ENCODE data around the gene TRMT61A. TPM values are rescaled to one million over a fixed set of nuclear protein-coding genes. Genes with fewer than 3 reads are reported as not detected.
"Not testable (repeated sequence)": the region's sequence is repeated elsewhere in the genome, so short reads cannot be mapped to it uniquely, and the experiment has no call there.

The TRMT61A gene
- total RNA-seq, 2 donors from 2014 or later: 8.2 to 8.3 TPM

DNA sequence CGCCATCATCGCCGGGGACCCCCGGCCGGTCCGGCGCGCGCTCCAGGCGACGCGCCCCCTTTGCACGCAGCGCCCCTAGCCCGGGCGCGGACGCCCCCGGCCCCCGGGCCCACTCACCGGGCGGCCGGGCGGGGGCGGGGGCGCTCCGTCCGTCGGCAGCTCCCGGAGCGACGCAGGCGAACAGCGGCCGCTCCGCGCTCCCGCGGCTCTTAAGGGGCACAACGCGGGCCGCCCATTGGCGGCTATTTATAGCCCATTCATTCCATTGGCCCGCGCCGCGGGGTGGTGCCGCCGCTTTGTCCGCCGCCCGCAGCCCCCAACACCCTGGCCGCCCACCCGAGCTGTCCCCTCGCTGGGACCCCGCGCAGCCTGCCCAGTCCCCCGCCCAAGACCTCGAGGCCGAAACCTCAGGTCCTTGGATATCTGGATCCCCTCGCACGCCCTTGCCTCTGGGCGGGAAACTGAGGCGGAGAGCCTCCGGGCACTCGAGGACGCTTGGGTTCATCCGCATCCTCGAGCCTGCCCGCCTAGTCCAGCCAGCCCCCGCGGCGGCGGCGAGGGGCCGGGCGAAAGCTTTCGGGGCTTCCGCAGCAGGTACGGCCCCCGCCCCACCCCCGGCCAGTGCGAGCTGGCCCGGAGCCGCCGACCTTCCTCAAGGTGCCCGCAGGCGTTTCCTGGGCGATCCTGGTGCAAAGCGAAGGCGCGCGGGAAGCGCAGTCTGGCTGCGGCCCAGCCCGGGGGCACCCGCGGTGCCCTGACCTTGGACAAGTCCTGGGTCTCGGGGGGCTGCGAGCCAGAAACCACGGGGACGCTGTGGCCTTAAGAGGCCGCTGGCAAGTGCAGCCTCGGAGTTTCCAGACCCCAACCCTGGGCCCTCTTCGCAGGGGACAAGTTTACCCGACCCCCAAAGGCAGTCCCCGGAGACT lies 6.1 kb upstream of the TRMT61A start, which contains the start of gene CKB:
TSS of gene CKB (minus strand) at position 182 of the 926 bp plus-strand sequence. CDS start 337 bp downstream, outside the sequence.
- no peaks in the 10 kb centered on the region for H3K27me3 Mint-ChIP-seq
- peaks cover 19% of the 10 kb centered on the region for H3K4me1 Mint-ChIP-seq
- no peaks in the 10 kb centered on the region for H3K36me3 Mint-ChIP-seq (ENCODE audit: low read depth)
- no peak for DNase-seq
- no peaks in the 10 kb centered on the region for H3K9me3 ChIP-seq (ENCODE audit: control insufficient read depth, low read length, poor library complexity, severe bottlenecking)
- H3K27ac Mint-ChIP-seq: no peak within 1 kb of the TSS
- peak within 1 kb of the TSS; percentile 63 for H3K4me3 Mint-ChIP-seq
- no peak for ATAC-seq

DNA sequence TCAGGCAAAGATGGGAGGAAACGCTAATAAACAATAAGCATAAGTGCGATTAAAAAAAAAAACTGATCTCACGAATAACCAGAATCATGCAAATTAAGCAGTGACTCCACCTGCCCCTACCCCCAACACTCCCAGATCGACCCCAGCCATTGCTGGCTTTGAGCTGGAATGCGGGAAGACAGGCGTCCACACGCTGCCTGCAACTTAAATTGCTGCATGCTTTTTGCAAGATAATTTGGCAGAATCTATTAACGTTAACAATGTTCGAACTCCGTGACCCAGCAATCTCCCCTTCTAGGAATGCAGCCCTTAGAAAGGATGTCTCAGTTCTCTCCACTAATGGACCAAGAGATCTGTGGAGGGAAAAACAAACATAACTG lies 5.4 kb upstream of the TRMT61A start:
- ATAC-seq (no peak), DNase-seq (no peak)
- Mint-ChIP-seq H3K27me3 (no peaks in the 10 kb centered on the region), H3K4me3 (peak overlapping the region; percentile 49), H3K36me3 (ENCODE audit: low read depth) (no peaks in the 10 kb centered on the region), H3K27ac (no peak overlapping the region), H3K4me1 (peaks cover 20% of the 10 kb centered on the region)
- no peaks in the 10 kb centered on the region for H3K9me3 ChIP-seq (ENCODE audit: control insufficient read depth, low read length, poor library complexity, severe bottlenecking)

DNA sequence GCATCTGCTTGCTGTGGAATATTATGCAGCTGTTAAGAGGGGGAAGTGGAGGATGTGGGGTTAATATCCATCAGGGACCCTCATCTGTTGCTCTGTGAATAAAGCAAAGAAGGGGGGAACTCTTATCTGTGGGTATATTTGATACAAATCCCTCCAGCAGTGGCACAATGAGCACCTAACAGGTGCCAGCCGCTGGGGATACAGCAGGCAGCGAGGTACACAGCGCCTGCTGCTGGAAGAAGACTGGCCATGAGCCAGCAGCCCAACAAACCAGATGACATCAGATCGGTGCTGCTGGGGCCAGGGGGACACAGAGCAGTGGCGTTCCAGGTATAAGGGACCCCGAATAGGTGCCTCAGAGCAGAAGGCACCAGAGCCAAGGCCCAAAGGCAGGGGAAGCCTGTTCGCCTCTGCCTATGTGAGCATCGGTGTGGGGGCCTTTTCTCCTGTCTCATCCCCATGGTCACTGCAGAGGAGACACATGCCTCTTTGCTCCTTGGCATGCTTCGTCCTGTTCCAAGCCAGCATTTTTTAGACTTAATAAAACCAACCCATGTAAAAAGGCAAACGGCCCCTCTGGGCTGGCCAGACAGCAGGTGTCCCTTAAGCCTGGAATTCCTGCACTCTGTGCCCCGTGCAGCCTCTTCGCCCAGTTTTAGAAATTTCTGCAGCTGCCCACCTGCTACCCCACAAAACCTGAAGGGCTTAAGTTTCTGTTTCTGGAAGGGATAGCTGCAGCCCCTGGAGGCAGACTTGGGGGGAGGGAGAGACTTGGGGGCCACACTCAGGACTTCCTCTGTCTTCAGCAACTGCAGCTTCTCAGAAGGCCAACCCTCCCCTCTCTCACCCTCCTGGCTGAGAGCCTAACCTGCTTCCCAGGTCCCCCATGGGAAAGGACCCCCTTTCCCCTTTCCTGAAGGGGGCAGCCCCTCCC lies 4.7 kb upstream of the TRMT61A start:
- H3K4me1 Mint-ChIP-seq: peaks cover 20% of the 10 kb centered on the region
- ATAC-seq (no peak), DNase-seq (no peak)
- H3K27me3 Mint-ChIP-seq: no peaks in the 10 kb centered on the region
- no peak overlapping the region for H3K4me3 Mint-ChIP-seq
- no peaks in the 10 kb centered on the region for H3K9me3 ChIP-seq (ENCODE audit: control insufficient read depth, low read length, poor library complexity, severe bottlenecking)
- no peaks in the 10 kb centered on the region for H3K36me3 Mint-ChIP-seq (ENCODE audit: low read depth)
- H3K27ac Mint-ChIP-seq: no peak overlapping the region

DNA sequence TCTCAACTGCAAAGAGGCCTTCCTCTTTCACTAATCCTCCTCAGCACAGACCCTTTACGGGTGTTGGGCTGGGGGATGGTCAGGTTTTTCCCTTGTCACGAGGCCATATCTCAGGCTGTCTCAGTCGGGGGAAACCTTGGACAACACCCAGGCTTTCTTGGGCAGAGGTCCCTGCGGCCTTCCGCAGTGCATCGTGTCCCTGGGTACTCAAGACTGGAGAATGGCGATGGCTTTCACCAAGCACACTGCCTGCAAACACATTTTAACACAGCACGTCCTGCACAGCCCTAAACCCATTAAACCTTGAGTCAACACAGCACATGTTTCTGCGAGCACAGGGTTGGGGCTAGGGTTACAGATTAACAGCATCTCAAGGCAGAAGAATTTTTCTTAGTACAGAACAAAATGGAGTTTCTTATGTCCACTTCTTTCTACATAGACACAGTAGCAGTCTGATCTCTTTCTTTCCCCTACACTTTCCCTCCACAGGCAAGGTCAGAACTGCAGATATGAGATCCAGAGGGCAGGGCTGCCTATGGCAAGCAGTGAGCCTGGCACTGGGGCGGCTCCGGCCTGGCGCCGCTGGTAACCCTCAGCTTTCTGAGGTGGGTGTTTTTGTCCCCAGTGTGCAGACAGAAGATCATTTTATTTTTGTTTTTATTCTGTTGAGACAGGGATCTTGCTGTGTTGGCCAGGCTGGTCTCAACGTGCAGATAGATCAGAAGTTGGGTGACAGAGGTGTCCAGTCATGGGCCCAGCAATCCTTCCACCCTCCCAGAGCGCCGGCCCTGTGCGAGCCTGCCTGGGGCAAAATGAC lies 3.4 kb upstream of the TRMT61A start:
- ATAC-seq; H3K9me3 ChIP-seq (ENCODE audit: control insufficient read depth, low read length, poor library complexity, severe bottlenecking); H3K4me3 Mint-ChIP-seq; H3K36me3 Mint-ChIP-seq (ENCODE audit: low read depth); H3K27me3 Mint-ChIP-seq; DNase-seq: not testable (repeated sequence)
- peak overlapping the region; percentile 6 for H3K27ac Mint-ChIP-seq
- H3K4me1 Mint-ChIP-seq: peaks cover 28% of the 10 kb centered on the region

DNA sequence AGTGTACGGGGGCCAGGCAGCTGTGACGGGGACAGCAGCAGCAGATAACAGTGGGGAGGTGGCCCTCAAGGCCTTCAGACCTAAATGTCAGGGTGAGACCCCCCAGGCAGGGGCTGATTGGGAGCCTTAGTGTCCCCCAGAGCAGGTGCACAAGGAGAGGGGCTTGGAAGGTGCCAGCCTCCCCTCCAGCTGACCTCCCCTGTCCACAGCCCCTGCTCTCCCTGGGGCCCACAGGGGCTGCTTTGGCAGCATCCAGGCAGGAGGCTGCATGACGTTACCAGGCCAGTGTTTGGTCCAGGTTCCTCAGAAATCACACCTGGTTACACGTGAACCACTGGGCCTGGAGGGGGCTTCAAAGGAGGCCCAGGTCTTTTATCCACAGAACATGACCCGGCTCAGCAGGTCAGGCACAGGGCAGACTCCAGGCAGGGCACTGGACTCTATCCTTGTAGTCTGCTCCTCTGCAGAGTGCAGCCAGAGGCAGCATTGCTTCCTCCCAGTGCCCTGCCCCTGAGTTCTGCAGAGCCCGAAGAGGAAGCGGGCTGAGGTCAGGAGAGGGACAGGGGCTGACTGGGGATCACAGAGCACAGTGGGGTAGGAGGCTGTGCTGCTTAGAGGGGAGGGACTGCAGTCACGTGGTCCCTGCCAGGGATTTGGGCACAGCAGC lies 2.6 kb upstream of the TRMT61A start:
- DNase-seq (no peak), ATAC-seq (no peak)
- peak overlapping the region; percentile 88 for H3K27ac Mint-ChIP-seq
- H3K4me3 Mint-ChIP-seq: no peak overlapping the region
- H3K9me3 ChIP-seq (ENCODE audit: control insufficient read depth, low read length, poor library complexity, severe bottlenecking): no peaks in the 10 kb centered on the region
- peaks cover 32% of the 10 kb centered on the region for H3K4me1 Mint-ChIP-seq
- H3K36me3 Mint-ChIP-seq (ENCODE audit: low read depth): no peaks in the 10 kb centered on the region
- H3K27me3 Mint-ChIP-seq: no peaks in the 10 kb centered on the region

DNA sequence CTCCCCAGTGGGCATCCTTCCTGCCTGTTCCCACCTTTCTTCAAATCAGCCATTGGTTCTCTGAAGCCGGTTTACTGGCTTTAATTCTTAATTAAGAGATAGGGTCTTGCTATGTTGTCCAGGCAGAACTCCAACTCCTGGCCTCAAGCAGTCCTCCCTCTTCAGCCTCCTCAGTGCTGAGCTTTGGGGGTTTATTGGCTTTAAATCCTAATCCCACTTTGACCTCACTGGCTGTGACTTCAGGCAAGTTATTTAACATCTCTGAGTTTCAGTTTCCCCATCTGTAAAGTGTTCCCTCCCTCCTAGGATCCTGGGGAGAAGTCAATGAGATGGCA lies 2.1 kb upstream of the TRMT61A start:
- Mint-ChIP-seq H3K4me1 (peaks cover 35% of the 10 kb centered on the region), H3K27ac (peak overlapping the region; percentile 88), H3K36me3 (ENCODE audit: low read depth) (no peaks in the 10 kb centered on the region), H3K27me3 (no peaks in the 10 kb centered on the region), H3K4me3 (peak overlapping the region; percentile 76)
- no peaks in the 10 kb centered on the region for H3K9me3 ChIP-seq (ENCODE audit: control insufficient read depth, low read length, poor library complexity, severe bottlenecking)
- no peak for DNase-seq
- no peak for ATAC-seq

DNA sequence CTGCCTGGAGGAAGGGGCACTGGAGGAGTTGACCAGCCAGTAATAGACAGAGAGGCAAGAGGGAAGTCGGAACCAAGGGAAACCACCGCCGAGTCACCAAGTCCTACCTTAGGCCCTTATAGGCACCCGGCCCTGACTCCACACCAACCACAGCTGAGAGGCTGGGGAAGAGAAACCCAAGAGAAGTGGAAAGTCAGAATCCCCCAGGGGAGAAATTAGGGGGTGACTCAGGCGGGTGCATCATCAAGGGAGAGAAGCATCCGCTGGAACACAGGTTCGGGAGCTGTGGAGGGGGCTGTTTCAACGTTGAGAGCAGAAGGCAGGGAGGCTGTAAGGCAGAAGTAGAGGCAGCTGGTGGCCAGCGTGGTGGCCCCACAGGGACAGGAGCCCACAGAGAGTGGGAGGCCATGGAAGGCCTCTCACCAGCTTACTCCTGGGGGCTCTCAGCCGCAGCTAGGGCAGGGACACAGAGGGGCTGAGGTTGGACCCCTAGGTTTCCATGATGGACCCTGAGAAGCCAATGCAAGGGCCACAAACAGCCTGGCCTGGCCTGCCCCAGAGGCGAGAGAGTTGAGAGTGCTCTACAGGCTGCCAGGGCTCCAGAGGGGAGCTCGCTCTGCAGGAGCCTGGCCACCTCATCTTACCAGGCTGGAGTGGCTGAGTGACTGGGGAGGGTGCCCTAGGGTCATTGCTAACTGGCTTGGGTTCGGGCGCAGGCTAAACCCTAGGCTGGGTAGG lies 1.4 kb upstream of the TRMT61A start:
- peak; percentile 26 for ATAC-seq
- Mint-ChIP-seq H3K27ac (peak overlapping the region; percentile 88), H3K36me3 (ENCODE audit: low read depth) (no peaks in the 10 kb centered on the region), H3K4me3 (peak overlapping the region; percentile 95), H3K4me1 (peaks cover 35% of the 10 kb centered on the region), H3K27me3 (no peaks in the 10 kb centered on the region)
- no peak for DNase-seq
- no peaks in the 10 kb centered on the region for H3K9me3 ChIP-seq (ENCODE audit: control insufficient read depth, low read length, poor library complexity, severe bottlenecking)

GRCh38 chr14:103528146-103528586 lies 830 bp upstream of the TRMT61A start:
- no peaks in the 10 kb centered on the region for H3K36me3 Mint-ChIP-seq (ENCODE audit: low read depth)
- peak overlapping the region; percentile 88 for H3K27ac Mint-ChIP-seq
- H3K9me3 ChIP-seq (ENCODE audit: control insufficient read depth, low read length, poor library complexity, severe bottlenecking): no peaks in the 10 kb centered on the region
- H3K4me3 Mint-ChIP-seq: peak overlapping the region; percentile 95
- DNase-seq: no peak
- peaks cover 35% of the 10 kb centered on the region for H3K4me1 Mint-ChIP-seq
- ATAC-seq: no peak
- H3K27me3 Mint-ChIP-seq: no peaks in the 10 kb centered on the region

- no peaks in the 10 kb centered on the region for H3K9me3 ChIP-seq (ENCODE audit: control insufficient read depth, low read length, poor library complexity, severe bottlenecking)
- Mint-ChIP-seq H3K27me3 (no peaks in the 10 kb centered on the region), H3K27ac (peak overlapping the region; percentile 88), H3K4me3 (peak overlapping the region; percentile 95), H3K36me3 (ENCODE audit: low read depth) (no peaks in the 10 kb centered on the region), H3K4me1 (peaks cover 35% of the 10 kb centered on the region)
- DNase-seq (no peak), ATAC-seq (no peak)
Observed at GRCh38 chr14:103529383-103530365, 678 bp downstream of the TRMT61A start.

- DNase-seq (no peak), ATAC-seq (no peak)
- H3K9me3 ChIP-seq (ENCODE audit: control insufficient read depth, low read length, poor library complexity, severe bottlenecking): no peaks in the 10 kb centered on the region
- peak overlapping the region; percentile 95 for H3K4me3 Mint-ChIP-seq
- H3K27me3 Mint-ChIP-seq: no peaks in the 10 kb centered on the region
- no peaks in the 10 kb centered on the region for H3K36me3 Mint-ChIP-seq (ENCODE audit: low read depth)
- H3K4me1 Mint-ChIP-seq: peaks cover 35% of the 10 kb centered on the region
- peak overlapping the region; percentile 88 for H3K27ac Mint-ChIP-seq
Observed at GRCh38 chr14:103530390-103530789, 1.4 kb downstream of the TRMT61A start.

GRCh38 chr14:103530831-103531230 lies 1.8 kb downstream of the TRMT61A start:
- H3K36me3 Mint-ChIP-seq (ENCODE audit: low read depth): no peaks in the 10 kb centered on the region
- H3K4me3 Mint-ChIP-seq: peak overlapping the region; percentile 28
- no peak for DNase-seq
- no peaks in the 10 kb centered on the region for H3K9me3 ChIP-seq (ENCODE audit: control insufficient read depth, low read length, poor library complexity, severe bottlenecking)
- H3K27ac Mint-ChIP-seq: peak overlapping the region; percentile 88
- H3K27me3 Mint-ChIP-seq: no peaks in the 10 kb centered on the region
- peaks cover 34% of the 10 kb centered on the region for H3K4me1 Mint-ChIP-seq
- ATAC-seq: no peak

All from T-helper 17 cell (primary cell).